ENCODE measurements around the gene MDC1.
"Not testable (repeated sequence)": the region's sequence is repeated elsewhere in the genome, so short reads cannot be mapped to it uniquely, and the experiment has no call there.

The MDC1 gene, protein sequence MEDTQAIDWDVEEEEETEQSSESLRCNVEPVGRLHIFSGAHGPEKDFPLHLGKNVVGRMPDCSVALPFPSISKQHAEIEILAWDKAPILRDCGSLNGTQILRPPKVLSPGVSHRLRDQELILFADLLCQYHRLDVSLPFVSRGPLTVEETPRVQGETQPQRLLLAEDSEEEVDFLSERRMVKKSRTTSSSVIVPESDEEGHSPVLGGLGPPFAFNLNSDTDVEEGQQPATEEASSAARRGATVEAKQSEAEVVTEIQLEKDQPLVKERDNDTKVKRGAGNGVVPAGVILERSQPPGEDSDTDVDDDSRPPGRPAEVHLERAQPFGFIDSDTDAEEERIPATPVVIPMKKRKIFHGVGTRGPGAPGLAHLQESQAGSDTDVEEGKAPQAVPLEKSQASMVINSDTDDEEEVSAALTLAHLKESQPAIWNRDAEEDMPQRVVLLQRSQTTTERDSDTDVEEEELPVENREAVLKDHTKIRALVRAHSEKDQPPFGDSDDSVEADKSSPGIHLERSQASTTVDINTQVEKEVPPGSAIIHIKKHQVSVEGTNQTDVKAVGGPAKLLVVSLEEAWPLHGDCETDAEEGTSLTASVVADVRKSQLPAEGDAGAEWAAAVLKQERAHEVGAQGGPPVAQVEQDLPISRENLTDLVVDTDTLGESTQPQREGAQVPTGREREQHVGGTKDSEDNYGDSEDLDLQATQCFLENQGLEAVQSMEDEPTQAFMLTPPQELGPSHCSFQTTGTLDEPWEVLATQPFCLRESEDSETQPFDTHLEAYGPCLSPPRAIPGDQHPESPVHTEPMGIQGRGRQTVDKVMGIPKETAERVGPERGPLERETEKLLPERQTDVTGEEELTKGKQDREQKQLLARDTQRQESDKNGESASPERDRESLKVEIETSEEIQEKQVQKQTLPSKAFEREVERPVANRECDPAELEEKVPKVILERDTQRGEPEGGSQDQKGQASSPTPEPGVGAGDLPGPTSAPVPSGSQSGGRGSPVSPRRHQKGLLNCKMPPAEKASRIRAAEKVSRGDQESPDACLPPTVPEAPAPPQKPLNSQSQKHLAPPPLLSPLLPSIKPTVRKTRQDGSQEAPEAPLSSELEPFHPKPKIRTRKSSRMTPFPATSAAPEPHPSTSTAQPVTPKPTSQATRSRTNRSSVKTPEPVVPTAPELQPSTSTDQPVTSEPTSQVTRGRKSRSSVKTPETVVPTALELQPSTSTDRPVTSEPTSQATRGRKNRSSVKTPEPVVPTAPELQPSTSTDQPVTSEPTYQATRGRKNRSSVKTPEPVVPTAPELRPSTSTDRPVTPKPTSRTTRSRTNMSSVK (N-terminal part only)

GRCh38 chr6:30717129-30717844 lies at the start of gene MDC1:
Gene MDC1, minus strand, starts transcription at chr6:30717281. Its CDS starts 2,106 bp downstream, at chr6:30715175.
- DNase-seq: peak; percentile 100

GRCh38 chr6:30766461-30767157 lies 49.5 kb upstream of the MDC1 start:
- no peak for DNase-seq

DNA sequence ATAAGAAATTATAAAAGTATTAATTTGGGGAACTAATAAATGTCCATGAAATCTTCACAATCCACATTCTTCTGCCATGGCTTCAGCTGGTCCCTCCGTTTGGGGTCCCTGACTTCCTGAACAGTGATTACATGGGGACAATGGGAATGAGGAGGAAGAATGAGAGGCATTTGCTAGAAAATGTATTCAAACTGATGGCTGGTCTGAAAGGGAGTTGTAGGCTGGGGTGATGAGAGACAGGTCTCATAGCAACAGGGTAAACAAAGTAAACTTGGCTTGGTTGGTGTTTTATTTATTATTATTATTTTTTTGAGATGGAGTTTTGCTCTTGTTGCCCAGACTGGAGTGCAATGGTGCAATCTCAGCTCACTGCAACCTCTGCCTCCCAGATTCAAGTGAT lies 48.4 kb upstream of the MDC1 start:
- DNase-seq: not testable (repeated sequence)

DNA sequence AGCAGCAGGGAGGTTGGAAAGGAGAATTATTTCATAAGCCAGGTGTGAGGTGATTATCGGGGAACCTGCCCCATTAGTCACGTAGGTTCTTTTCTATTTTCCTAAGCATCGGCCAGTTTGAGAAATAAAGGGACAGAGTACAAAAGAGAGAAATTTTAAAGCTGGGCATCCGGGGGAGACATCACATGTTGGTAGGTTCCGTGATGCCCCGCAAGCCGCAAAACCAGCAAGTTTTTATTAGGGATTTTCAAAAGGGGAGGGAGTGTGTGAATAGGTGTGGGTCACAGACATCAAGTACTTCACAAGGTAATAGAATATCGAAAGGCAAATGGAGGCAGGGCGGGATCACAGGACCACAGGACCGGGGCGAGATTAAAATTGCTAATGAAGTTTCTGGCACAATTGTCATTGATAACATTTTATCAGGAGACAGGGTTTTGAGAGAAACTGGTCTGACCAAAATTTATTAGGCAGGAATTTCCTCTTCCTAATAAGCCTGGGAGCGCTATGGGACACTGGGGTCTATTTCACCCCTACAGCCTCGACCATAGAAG lies 47.5 kb upstream of the MDC1 start:
- not testable (repeated sequence) for DNase-seq

GRCh38 chr6:30763618-30764489 lies 46.8 kb upstream of the MDC1 start:
- no peak for DNase-seq

DNA sequence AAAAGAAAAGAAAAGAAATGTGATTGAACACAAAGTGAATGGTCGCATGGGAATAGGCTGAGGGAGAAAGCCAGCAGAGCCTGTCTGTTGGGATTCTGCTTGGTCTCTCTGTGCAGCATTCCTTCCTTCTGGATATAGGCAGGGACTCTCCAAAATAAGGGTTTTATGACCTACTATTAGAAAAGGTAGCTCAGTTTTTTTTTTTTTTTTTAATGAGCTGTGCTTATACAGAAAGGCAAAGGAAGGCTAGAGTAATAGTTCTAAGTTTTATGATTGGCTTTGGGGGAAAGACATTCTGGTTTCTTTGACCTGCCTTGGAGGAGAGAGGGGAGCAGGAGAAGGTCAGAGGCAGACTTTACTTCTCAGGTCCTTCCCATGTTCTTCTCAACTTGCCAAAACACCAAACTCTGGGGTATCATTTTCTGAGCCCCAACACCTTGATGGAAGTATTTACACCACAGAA lies 46.1 kb upstream of the MDC1 start:
- DNase-seq: no peak

DNA sequence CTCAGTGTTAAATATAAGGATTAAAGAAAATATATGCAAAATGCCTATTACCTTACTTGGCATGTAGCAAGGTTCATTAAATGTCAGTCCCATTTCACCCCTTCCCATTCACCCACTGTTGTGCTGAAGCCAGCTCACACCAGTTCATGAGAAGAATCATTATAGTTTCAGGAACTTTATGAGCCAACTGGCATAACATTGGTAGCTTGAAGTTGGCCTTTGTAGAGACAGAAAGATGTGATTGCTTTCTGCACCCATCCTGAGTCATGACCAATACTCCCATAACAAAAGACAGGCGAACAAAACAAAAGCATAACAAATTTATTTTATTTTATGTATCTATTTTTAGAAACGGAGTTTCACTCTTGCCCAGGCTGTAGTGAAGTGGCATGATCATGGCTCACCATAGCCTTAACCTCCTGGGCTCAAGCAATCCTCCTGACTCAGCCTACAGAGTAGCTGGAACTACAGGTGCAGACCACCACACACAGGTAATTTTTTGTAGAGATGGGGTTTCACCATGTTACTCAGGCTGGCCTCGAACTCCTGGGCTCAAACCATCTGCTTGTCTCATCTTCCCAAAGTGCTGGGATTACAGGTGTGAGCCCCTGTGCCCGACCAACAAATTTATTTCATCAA lies 44.8 kb upstream of the MDC1 start:
- DNase-seq: no peak

DNA sequence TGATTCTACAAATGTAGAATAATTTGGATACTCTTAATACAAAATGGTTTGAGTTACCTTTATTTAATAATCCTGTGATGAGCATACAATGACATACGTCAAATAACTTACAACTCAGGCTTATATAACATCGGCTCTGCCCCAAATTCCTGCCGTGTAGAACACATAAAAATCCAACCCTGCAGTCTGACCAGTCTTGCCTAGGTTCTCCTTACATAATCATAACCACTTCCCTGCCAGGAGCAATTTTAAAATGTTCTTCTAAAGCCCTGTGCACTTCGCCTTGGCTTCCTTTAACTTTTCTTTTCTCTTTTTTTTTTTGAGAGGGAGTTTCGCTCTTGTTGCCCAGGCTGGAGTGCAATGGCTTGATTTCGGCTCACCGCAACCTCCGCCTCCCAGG lies 43.5 kb upstream of the MDC1 start:
- DNase-seq: no peak

- no peak for DNase-seq
Measured at GRCh38 chr6:30759575-30760239, 42.6 kb upstream of the MDC1 start.

GRCh38 chr6:30757261-30757904 lies 40.3 kb upstream of the MDC1 start:
- no peak for DNase-seq

GRCh38 chr6:30756405-30757003 lies 39.4 kb upstream of the MDC1 start:
- DNase-seq: not testable (repeated sequence)

- no peak for DNase-seq
Measured at GRCh38 chr6:30754631-30755030, 37.5 kb upstream of the MDC1 start.

DNA sequence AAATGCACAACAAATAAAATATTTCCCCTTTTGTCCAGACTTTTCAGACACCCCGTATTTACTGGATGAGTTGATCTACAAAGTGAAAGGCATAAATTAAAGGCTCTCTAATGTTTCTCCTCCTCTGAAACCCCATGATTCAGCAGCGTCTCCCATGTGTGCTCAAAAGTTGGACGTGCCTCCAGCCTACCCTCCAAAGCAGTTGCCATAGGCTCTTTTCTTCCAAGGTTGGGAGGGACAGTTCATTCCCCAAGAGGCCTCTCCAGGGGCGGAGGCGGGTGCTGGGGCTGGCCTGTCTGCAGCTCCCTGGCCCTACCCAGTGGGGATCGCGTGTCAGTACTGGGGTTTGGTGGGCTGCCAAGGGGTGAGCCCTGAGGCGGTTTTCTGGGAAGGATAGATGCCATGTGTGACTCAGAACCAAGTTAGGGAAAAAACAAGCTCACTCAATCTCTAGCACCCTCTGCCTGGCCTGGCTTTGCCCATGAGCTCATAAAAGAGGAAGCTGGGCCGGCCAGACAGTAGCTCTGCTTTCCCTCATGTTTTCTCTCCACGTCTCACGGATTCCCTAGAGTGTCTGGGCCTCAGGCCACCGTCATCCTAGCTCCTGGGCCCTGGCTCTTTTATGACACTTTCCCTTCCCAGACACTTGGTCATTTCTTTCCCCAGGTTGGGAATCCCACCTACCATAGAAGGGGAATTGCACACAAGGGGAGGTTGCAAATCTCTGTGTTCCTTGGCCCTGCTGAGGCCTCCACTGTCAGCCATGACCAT lies 35.3 kb upstream of the MDC1 start:
- DNase-seq: peak; percentile 95

- DNase-seq: no peak
Measured at GRCh38 chr6:30750379-30750668, 33.2 kb upstream of the MDC1 start.

DNA sequence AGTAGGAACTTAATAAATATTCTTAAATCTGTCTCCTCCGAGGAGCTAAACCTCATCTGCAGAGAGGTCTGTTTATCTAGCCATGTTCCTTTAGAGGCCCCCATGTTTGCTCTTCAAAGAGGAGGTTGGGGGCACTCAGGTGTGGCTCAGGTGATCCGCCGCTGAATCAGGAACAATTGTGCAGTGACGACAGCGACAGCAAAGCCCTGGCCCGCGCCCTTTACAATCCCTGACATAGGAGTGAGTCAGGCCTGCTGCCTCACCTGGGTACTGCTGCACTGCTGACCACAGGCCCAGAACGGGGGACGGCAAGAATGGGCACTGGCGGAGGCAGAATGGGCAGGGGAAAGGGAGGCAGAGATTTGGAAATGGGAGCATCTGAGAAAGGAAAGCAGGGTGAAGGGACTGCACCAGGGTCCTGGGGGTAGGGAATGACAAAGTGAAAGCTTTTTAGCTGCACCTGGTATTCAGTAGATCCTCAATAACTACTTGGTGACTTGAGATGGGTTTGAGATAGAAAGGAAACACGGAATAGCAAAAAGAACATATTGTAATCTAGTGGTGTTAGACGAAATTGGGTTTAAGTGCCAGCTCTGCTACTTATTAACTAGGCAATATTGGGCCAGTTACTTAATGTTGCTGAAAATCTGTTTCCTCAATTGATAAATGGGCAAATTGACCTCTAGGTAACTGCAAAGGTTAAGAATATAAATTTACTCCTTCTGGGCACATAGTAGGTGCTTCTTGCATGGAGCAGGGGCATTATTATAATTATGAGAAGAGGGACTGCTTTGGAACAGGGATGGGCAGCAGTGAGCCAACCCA lies 32.7 kb upstream of the MDC1 start:
- DNase-seq: no peak

GRCh38 chr6:30748851-30749540 lies 31.9 kb upstream of the MDC1 start:
- DNase-seq: no peak
